GM21723 (cell line): ENCODE measurements around the gene RDH13.
"Not testable (repeated sequence)": the region's sequence is repeated elsewhere in the genome, so short reads cannot be mapped to it uniquely, and the experiment has no call there.

Source experiments
- ATAC-seq: cut with Tn5 transposase; IDR thresholded peaks from one replicate; pipeline ENCODE4 v1.9.1; 2021; ENCODE audit warnings: mild to moderate bottlenecking, moderate library complexity; ENCODE audit not compliant: unreplicated experiment

RDH13 gene

DNA sequence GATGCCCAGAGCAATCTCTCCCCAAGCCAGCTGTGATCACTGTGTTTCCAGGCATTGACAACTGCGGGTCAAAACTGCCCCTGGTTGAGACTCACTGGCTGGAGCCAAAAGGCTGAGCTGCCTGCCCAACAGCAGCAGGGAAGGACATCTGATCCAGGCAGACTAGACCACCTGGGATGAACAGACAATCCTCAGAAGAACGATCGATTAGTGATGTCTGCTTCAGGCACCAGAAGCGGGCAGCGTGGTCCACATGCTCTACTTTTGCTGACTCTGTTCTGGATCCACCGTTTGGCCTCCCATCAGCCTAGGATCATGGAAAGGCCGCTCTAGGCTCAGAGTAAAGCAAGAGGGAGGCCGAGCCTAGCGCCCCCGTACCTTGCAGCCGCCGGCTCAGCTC, 15.0 kb downstream of the RDH13 start:
- ATAC-seq, result no peak

DNA sequence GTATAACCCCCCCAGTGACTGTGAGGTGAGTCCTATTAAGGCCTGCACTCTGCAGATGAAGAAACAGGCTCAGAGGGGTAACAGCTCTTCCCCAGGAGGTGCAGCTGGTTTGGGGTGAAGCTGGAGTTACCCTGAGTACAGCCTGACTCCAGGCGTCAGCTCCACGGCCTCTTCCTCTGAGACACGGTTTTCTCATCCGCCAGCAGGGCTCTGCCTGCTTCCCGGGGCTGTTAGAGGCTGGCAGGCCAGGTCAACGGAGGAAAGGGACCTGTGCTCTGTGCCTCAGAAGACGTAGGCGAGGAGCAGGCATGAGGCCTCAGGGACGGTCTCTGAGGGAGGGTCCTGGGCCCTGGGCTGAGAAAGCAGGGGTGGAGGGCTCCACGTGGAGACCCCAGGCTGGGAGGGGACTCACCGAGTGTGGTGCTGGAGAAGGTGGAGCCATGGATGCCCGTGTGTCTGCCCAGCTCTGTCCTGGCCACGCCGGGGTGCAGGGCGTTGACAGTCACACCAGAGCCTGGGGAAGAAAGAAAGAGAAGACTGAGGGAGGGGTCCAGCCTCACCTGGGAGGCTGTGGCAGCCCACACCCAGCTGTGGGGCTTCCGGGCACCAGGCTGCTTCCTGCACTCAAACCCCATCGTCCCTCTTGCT, 15.8 kb downstream of the RDH13 start:
- no peak for ATAC-seq

DNA sequence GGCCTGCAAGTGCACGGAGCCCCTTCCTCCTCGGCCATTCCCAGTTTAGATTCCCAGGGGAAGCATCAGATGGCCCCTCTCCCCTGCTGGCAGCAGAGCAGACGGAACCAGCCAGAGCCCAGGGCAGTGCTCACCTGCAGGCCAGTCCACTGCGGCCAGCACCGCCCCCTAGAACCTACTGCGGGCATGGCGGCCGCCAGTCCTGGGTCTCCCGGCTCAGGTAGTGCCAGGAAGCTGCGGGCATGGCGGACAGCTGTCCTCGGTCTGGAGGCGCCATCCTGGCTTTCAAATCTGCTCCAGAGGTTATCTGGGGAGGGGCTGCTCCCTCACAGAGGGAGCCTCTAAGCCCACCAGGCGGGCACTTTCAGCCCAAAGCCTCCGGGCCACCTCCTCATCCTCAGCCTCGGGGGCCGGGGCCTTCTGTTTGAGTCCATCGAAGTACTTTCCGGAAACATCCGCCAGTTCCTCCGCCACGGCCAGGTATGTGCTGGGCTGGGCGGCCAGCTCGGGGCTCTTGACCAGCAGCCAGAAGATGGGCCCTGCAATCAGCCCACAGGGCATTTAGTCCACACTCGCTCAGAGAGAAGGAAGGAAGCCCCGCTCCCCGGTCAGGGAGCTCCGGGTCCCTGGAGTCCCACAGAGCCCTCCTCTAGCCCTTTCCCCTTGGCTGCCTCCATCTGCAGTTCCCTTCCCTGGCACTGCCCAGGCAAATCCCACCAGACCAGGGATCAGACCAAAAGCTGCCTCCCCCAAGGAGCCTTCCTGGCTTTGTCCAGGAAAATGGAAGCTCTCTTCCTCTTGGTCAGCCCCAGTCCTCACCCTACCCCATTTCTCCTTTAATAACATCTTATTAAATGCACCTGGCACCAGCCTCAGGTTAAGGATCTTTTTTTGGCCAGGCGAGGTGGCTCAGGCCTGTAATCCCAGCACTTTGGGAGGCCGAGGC, 17.9 kb downstream of the RDH13 start:
- ATAC-seq, result no peak

DNA sequence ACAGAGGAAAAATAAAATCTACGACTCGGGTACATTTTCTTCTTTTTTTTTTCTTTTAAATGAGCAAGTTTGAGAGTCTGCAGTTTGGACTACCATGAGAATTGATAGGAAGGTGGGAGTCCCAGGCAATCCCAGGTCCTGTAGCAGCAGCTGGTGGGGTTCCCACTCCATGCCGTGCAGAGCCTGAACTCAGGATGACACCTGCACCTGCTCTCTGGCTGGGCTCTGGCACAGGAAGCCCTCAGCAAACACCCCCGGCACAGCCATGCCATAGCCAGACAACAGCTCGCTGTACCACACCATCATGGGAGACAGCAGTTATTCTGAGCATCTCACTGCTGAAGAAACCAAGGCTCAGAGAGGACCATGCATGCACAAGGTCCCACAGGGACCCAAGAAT, 18.7 kb downstream of the RDH13 start:
- ATAC-seq, result no peak

DNA sequence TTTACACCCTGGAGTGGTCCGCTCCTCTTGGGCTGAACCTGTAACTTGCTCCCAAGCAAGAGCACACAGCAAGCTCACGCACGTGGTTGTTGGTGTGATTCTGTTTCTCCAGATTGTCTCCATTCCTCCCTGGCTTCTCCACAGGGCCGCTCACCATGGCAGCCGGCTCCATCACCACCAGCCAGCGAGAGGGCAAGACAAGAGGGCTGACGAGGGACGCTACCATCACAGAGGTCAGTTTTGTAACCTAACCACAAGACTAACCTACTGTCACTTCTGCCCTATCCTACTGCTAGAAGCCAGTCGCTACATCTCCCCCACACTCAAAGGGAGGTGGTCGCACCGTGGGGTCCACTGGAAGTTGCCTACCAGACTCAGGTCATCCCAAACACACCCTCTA, 20.3 kb downstream of the RDH13 start:
- no peak for ATAC-seq

DNA sequence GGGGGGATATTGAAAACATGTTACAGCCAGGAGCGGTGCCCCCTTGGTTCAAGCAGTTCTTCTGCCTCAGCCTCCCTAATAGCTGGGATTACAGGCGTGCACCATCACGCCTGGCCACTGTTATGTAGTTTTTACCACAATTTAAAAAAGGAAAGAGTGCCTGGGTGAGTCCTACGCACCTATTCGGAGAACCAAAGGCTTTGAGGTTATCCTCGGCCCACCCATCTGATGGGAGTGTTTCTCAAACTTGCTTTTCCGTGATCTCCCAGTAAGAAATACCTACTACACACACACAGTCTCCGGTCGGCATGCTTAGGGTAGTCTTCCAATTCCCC, 20.6 kb downstream of the RDH13 start:
- ATAC-seq, result no peak

DNA sequence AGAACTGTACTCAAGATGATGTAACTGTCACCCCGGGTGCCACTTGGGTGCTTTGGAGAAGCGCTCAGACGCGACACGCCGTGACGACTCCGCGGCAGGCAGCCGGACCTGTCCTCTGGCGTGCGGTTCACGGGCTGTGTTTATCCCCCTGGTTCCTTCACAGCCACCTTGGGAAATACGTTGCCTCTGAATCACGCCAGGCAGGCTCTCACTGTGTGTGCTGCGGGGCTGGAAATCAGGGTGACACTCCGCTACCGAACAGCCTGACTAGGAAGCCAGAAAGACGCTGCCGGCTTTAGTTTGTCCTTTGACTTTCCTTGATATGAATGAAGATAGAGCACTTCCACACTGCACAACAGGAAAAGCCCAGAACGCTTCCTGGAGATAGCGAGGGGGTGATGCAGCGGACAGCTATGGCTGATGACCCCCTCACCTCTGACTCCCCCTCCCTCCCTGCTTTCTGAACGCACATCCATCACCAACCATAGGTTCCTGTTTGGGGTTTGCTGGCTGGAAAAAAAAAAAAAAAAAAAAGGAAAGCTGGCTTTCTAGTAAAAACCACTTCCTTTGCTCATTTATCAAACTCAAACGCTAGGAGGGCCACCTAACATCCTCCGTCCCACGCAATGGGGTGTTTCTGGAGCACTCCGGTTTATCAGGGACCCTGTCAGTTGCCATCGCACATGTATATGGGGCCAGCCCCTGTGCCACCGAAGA, 21.2 kb downstream of the RDH13 start:
- ATAC-seq, result no peak

DNA sequence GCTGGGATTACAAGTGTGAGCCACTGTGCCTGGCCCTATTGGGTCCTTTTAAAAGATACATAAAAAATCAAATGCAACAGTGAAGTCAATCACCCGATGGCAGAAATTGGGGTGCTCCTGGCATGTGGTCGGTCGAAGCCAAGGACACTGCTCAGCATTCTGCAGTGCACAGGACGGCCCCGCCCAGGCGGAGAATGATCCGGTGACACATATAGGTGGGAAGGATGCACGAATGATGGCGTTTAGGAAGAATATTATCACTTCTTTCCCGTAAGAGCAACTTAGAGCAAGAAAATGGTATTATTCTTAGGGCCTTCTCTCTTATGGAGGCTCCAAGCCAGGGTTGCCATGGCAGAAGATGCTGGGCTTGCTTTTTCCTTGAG, 21.7 kb downstream of the RDH13 start:
- no peak for ATAC-seq

DNA sequence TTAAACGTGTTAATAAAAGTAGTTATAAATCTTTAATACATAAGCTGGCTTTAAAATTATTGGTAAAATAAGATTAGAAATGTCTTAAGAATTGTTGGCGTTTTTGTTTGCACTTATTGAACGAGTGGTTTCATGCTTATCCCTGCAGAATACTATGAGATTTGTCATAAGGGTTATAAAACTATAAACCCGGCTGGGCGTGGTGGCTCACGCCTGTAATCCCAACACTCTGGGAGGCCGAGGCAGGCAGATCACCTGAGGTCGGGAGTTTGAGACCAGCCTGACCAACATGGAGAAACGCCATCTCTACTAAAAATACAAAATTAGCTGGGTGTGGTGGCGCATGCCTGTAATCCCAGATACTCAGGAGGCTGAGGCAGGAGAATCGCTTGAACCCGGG, 22.3 kb downstream of the RDH13 start:
- not testable (repeated sequence) for ATAC-seq

DNA sequence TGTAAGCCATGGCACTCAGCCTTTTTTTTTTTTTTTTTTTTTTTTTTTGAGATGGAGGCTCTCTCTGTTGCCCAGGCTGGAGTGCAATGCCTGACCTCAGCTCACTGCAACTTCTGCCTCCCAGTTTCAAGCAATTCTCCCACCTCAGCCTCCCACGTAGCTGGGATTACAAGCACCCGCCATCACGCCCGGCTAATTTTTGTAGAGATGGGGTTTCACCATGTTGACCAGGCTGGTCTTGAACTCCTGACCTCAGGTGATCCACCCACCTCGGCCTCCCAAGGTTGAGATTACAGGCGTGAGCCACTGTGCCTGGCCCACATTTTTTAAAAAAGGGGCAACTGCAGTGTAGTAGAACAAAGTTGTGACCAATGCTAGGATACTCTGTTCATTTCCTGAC, 25.3 kb downstream of the RDH13 start:
- ATAC-seq, result not testable (repeated sequence)

DNA sequence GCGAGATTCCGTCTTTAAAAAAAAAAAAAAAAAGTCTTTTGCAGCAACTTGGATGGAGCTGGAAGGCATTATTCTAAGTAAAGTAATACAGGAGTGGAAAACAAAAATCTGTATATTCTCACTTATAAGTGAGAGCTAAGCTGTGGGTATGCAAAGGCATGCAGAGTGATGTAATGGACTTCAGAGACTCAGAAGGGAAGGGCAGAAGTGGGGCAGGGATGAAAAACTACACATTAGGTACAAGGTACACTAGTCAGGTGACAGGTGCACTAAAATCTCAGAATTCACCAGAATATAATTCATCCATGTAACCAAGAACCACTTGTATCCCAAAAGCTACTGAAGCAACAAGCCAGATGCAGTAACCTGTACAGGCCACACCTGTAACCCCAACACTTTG, 26.9 kb downstream of the RDH13 start:
- no peak for ATAC-seq

DNA sequence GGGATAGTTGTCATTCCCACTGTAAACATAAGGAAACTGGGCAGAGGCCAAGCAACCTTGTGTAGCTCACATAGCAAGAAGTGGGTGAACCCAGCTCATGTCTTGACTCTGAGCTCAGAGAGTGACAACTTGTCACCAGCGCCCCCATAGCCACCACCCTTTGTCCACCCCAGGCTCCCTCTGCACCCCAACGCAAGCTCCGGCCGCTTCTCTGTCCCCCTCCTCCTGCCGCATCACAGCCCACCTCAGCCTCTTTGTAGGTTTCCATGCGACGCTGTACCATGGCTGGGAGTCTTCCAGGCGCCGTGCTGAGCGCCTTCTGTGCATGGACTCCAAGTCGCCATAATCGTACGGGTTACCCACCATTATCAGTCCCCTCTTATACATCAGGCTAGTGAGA, 28.2 kb downstream of the RDH13 start:
- no peak for ATAC-seq

DNA sequence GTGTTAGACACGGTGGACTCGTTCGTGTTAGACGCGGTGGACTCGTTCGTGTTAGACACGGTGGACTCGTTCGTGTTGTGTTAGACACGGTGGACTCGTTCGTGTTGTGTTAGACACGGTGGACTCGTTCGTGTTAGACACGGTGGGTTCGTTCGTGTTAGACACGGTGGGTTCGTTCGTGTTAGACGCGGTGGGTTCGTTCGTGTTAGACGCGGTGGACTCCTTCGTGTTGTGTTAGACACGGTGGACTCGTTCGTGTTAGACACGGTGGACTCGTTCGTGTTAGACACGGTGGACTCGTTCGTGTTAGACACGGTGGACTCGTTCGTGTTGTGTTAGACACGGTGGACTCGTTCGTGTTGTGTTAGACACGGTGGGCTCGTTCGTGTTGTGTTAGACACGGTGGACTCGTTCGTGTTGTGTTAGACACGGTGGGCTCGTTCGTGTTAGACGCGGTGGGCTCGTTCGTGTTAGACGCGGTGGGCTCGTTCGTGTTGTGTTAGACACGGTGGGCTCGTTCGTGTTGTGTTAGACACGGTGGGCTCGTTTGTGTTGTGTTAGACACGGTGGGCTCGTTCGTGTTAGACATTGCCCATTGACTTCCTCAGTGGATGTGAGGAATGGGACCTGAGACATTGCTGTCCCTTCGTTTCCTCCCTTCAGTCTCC, 29.8 kb downstream of the RDH13 start:
- not testable (repeated sequence) for ATAC-seq

DNA sequence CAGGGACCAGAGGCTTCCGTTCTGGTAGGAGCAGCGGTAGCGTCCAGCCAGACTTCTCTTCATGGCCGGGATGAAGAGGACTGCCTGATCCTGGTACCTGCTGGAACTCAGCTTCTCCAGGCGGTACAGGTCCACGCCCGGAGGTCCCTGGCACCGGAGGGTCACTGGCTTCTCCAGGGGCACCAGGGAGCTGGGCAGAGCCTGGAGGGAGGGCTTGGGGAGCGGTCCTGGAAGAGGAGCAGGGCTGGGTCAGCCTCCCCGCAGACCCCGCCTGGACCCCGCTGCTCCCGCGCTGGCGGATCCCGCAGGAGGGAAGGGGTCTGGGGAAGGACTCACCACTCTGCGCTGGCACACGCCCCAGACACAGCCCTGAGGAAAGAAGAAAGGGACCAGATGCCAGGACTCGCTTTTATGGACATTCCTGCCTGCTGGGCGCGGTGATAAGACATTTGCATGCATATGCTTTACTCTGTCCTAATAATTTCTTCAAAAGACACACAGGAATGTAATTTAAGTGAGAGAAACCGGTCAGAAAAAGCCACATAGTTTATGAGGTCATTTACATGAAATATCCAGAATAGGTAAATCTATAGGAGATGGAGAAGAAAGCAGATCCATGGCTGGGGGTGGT, 30.7 kb downstream of the RDH13 start:
- ATAC-seq, result no peak

DNA sequence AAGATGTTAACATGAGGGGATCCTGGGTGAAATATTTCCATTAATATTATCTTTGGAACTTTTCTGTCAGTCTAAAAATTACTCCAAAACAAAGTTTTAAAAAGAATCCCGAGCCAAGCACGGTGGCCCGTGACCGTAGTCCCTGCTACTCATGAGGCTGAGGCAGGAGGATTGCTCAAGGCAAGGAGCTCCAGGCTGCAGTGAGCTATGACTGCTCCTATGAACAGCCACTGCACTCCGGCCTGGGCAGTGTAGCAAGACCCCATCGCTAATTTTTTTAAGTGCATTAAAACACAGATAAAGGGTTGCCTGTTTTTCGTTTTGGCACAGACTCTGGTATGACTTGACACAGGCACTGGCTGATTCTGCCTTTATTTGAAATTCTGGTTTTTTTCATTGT, 31.8 kb downstream of the RDH13 start:
- no peak for ATAC-seq

DNA sequence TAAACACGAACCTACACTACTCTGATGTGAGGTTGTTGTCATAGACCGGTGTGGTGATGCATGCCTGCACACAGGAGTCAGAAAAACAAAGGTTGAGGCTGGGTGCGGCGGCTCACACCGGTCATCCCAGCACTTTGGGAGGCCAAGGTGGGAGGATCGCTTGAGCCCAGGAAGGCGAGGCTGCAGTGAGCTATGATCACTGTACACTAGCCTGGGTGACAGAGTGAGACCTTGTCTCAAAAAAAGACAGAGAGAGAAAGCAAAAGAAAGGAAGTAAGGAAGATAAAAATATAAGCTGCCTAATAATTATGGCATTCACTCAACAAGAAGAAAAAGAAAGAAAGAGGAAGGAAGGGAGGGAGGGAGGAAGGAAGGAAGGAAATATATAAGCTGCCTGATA, 34.2 kb downstream of the RDH13 start:
- no peak for ATAC-seq

DNA sequence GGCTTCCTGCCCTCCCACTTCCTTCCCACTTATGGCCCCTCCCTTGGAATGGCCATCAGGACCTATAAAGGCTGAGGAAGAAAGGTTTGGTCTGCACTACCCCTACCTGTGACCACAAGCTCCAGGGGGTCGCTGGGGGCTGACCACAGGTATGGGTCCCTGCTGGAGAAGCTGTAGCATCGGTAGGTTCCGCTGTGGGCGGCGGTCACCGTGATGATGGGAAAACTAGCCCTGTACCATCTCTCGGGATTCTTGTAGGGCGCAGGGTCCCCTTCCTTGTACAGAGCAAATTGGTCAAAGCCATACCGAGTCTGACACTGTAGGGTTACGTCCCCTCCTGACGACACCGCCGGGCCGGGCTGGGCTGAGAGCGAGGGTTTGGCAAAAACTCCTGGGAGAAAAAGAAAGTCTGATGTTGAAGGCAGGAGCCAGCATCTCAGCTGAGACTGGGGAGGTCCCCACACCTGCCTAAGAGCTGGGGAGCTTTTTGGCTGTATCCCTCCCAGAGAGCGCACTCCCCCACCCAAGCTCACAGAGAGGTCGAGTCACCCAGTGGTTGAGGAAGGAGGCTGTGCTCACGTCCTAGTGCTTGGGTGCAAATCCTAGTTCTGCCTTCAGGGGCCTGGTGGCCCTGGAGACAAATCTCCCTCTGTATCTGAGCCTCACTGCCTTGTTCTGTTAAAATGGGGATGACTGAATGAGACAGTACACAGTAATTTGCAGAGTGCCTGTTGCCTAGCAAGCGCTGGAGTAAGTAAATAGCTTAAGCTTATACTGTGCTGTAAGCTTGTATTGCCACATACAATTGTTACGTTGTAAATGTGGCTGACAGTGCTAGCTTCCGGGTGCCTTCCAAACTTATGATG, 35.2 kb downstream of the RDH13 start:
- ATAC-seq, result no peak

DNA sequence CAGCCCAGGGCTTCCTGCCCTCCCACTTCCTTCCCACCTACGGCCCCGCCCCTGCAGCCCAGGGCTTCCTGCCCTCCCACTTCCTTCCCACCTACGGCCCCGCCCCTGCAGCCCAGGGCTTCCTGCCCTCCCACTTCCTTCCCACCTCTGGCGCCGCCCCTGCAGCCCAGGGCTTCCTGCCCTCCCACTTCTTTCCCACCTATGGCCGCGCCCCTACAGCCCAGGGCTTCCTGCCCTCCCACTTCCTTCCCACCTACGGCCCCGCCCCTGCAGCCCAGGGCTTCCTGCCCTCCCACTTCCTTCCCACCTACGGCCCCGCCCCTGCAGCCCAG, 35.8 kb downstream of the RDH13 start:
- ATAC-seq, result not testable (repeated sequence)

DNA sequence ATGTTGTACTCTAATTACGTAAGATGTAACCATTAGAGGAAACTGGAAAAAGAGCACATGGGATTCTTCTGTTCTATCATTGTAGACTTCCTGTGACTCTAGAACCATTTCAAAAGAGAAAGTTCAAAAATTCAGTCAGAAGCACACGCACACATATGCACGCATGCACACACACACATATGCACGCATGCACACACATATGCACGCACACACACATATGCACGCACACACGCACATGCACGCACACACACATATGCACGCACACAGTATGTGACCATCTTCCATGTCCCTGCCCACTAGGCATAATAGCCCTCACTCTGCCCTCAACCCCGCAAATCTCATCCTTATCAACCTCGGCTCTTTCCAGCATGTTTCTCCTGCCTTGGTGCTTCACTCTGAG, 38.8 kb downstream of the RDH13 start:
- ATAC-seq, result no peak

DNA sequence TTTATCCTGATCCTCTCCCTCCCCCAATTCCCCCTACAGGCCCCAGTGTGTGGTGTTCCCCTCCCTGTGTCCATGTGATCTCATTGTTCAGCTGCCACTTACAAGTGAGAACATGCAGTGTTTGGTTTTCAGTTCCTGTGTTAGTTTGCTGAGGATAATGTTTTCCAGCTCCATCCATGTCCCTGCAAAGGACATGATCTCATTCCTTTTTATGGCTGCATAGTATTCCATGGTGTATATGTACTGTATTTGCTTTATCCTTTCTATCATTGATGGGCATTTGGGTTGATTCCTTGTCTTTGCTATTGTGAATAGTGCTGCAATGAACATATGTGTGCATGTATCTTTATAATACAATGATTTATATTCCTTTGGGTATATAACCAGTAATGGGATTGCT, 42.6 kb downstream of the RDH13 start:
- ATAC-seq, result not testable (repeated sequence)
